Transverse colon (tissue), 4 donors: ENCODE data around the gene COL8A1.

ENCODE experiments used
- CTCF ChIP-seq, 5 experiments: fragments of 200-600 bp in 3 of 5; fragments of 450-650 bp in 2 of 5; sonication (generic) in 3 of 5; IDR thresholded peaks; 1 replicate in 2 of 5; 2 replicates in 3 of 5; pipeline ENCODE4 v1.5.1; 2016 to 2017; ENCODE audit warnings: antibody characterized with exemption in 5 of 5, inconsistent platforms in 3 of 5, mild to moderate bottlenecking in 2 of 5, moderate library complexity in 1 of 5
- POLR2A ChIP-seq: fragments of 450-650 bp; IDR thresholded peaks from one replicate; pipeline ENCODE4 v1.6.1; 2016; ENCODE audit warnings: antibody characterized with exemption, mild to moderate bottlenecking, moderate library complexity
- POLR2AphosphoS5 ChIP-seq, 3 donors: sonication (generic); formaldehyde crosslinking; IDR thresholded peaks; one replicate each; pipeline ENCODE4 v1.6.1; 2016; ENCODE audit warnings: antibody characterized with exemption in 3 of 3

GRCh38 chr3:99666201-99666600 is 27.8 kb downstream of the COL8A1 start:
- TF ChIP-seq CTCF (IDR thresholded peaks at IDR 0.05) (no peak), POLR2A (no peak), POLR2AphosphoS5 (IDR thresholded peaks at IDR 0.05) (no peak)
